Mesothelial cell of epicardium (in vitro differentiated cells): Measurements from ENCODE around the gene ERRFI1. TPM values are rescaled to one million over a fixed set of nuclear protein-coding genes. Genes with fewer than 3 reads are reported as not detected.
A peak's percentile ranks its signal among the peaks of the same experiment; 100 is the strongest.
"Not testable (repeated sequence)": the region's sequence is repeated elsewhere in the genome, so short reads cannot be mapped to it uniquely, and the experiment has no call there.

Experiments
- DNase-seq, 2 experiments: peaks; one replicate each; pipeline ENCODE4 v3.0.0; 2021; ENCODE audit warnings: low spot score in 2 of 2; ENCODE audit not compliant: unreplicated experiment in 2 of 2
- H3K27ac Mint-ChIP-seq: 2 replicates; pipeline ENCODE4 v1.8.0; 2021; ENCODE audit warnings: mixed read lengths
- H3K27me3 Mint-ChIP-seq: 2 replicates; pipeline ENCODE4 v1.8.0; 2021; ENCODE audit warnings: low read depth, mixed read lengths
- H3K36me3 Mint-ChIP-seq: 2 replicates; pipeline ENCODE4 v1.8.0; 2021; ENCODE audit warnings: mixed read lengths
- H3K4me1 Mint-ChIP-seq: 2 replicates; pipeline ENCODE4 v1.8.0; 2021; ENCODE audit warnings: mixed read lengths
- H3K4me3 Mint-ChIP-seq: 2 replicates; pipeline ENCODE4 v1.8.0; 2021; ENCODE audit warnings: mild to moderate bottlenecking, moderate library complexity, mixed read lengths
- H3K9me3 Mint-ChIP-seq: 2 replicates; pipeline ENCODE4 v1.8.0; 2021; ENCODE audit warnings: mixed read lengths
- CTCF ChIP-seq: fragments of 200-600 bp; sonication (generic); IDR thresholded peaks from one replicate; pipeline ENCODE4 v1.5.0; 2021; ENCODE audit warnings: antibody characterized with exemption; ENCODE audit not compliant: unreplicated experiment
- total RNA-seq: library from RNA; stranded (reverse); gene quantifications from 3 replicates; pipeline ENCODE4 v1.2.1, GENCODE V29; 2021

Gene ERRFI1
- total RNA-seq, 1 donor from 2014 or later: 134 TPM

GRCh38 chr1:7972285-7972684 lies 53.8 kb downstream of the ERRFI1 start:
- TF ChIP-seq CTCF: no peak
- peaks cover 36% of the 10 kb centered on the region for H3K36me3 Mint-ChIP-seq
- no peaks in the 10 kb centered on the region for H3K4me1 Mint-ChIP-seq
- no peak overlapping the region for H3K4me3 Mint-ChIP-seq
- no peak for DNase-seq
- no peak overlapping the region for H3K27ac Mint-ChIP-seq
- no peaks in the 10 kb centered on the region for H3K9me3 Mint-ChIP-seq
- H3K27me3 Mint-ChIP-seq: no peaks in the 10 kb centered on the region

- DNase-seq: no peak
- Mint-ChIP-seq H3K27ac (no peak overlapping the region), H3K36me3 (peaks cover 40% of the 10 kb centered on the region), H3K27me3 (no peaks in the 10 kb centered on the region), H3K4me1 (no peaks in the 10 kb centered on the region), H3K9me3 (no peaks in the 10 kb centered on the region), H3K4me3 (no peak overlapping the region)
- TF ChIP-seq CTCF: no peak
Measured at GRCh38 chr1:7971024-7971423, 55.1 kb downstream of the ERRFI1 start.

GRCh38 chr1:7970246-7970645 lies 55.9 kb downstream of the ERRFI1 start:
- Mint-ChIP-seq H3K9me3 (no peaks in the 10 kb centered on the region), H3K4me1 (no peaks in the 10 kb centered on the region), H3K4me3 (no peak overlapping the region), H3K27me3 (no peaks in the 10 kb centered on the region), H3K27ac (no peak overlapping the region), H3K36me3 (peaks cover 41% of the 10 kb centered on the region)
- DNase-seq: no peak
- no peak for TF ChIP-seq CTCF

- H3K9me3 Mint-ChIP-seq: no peaks in the 10 kb centered on the region
- H3K27ac Mint-ChIP-seq: no peak overlapping the region
- peaks cover 49% of the 10 kb centered on the region for H3K36me3 Mint-ChIP-seq
- TF ChIP-seq CTCF: no peak
- no peaks in the 10 kb centered on the region for H3K27me3 Mint-ChIP-seq
- DNase-seq: no peak
- peaks cover 2% of the 10 kb centered on the region for H3K4me1 Mint-ChIP-seq
- no peak overlapping the region for H3K4me3 Mint-ChIP-seq
Measured at GRCh38 chr1:7967651-7968050, 58.5 kb downstream of the ERRFI1 start.

- no peak for TF ChIP-seq CTCF
- no peak overlapping the region for H3K4me3 Mint-ChIP-seq
- no peak for DNase-seq
- H3K9me3 Mint-ChIP-seq: no peaks in the 10 kb centered on the region
- no peaks in the 10 kb centered on the region for H3K27me3 Mint-ChIP-seq
- no peak overlapping the region for H3K27ac Mint-ChIP-seq
- peaks cover 7% of the 10 kb centered on the region for H3K4me1 Mint-ChIP-seq
- H3K36me3 Mint-ChIP-seq: peaks cover 46% of the 10 kb centered on the region
Measured at GRCh38 chr1:7967196-7967595, 58.9 kb downstream of the ERRFI1 start.

GRCh38 chr1:7964476-7964875 lies 61.6 kb downstream of the ERRFI1 start:
- Mint-ChIP-seq H3K27ac (no peak overlapping the region), H3K27me3 (no peaks in the 10 kb centered on the region), H3K4me3 (no peak overlapping the region), H3K4me1 (peaks cover 20% of the 10 kb centered on the region), H3K36me3 (peaks cover 28% of the 10 kb centered on the region), H3K9me3 (no peaks in the 10 kb centered on the region)
- no peak for DNase-seq
- TF ChIP-seq CTCF: no peak

- not testable (repeated sequence) for DNase-seq, H3K4me3 Mint-ChIP-seq, H3K9me3 Mint-ChIP-seq, H3K27me3 Mint-ChIP-seq
- Mint-ChIP-seq H3K36me3 (peaks cover 23% of the 10 kb centered on the region), H3K4me1 (peaks cover 20% of the 10 kb centered on the region), H3K27ac (peak overlapping the region; percentile 21)
Measured at GRCh38 chr1:7963841-7964240, 62.3 kb downstream of the ERRFI1 start.

GRCh38 chr1:7963378-7963730 lies 62.8 kb downstream of the ERRFI1 start:
- Mint-ChIP-seq H3K36me3 (peaks cover 22% of the 10 kb centered on the region), H3K4me1 (peaks cover 20% of the 10 kb centered on the region), H3K4me3 (peak overlapping the region; percentile 98)
- not testable (repeated sequence) for DNase-seq, H3K27me3 Mint-ChIP-seq, H3K9me3 Mint-ChIP-seq, H3K27ac Mint-ChIP-seq
